ENCODE data around the gene NUAK1.

NUAK1 gene

DNA sequence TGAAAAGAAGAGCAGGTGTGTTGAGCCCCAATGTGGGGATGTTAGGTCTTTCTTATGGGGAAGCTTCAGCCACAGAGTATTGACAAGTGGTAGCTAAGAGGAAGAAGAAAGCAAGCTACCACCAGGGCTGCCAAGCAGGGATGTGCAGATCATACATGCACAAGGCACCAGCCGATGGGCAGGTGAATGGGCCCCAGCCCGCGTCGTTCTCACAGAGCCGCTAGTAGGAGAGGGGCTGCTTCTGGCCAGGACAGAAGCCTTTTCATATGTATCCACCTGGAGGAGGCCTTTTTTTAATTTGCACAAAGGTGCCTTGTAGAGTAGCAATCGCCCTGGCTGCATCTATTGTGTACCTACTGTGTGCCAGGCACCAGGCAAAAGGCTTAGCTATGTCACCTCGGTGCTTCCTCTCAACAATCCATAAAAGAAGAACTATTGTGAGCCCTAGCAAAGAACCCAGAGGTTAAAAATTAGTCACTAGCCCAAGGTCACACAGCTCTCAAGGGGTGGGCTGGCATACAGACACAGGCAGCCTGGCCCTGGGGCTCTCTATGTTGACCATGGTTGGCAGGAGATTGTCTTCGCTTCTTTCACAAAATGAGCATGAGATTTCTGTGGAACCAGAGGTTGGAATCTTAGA, 8.2 kb downstream of the NUAK1 start:
- no peak for DNase-seq (ENCODE audit: low spot score)

DNA sequence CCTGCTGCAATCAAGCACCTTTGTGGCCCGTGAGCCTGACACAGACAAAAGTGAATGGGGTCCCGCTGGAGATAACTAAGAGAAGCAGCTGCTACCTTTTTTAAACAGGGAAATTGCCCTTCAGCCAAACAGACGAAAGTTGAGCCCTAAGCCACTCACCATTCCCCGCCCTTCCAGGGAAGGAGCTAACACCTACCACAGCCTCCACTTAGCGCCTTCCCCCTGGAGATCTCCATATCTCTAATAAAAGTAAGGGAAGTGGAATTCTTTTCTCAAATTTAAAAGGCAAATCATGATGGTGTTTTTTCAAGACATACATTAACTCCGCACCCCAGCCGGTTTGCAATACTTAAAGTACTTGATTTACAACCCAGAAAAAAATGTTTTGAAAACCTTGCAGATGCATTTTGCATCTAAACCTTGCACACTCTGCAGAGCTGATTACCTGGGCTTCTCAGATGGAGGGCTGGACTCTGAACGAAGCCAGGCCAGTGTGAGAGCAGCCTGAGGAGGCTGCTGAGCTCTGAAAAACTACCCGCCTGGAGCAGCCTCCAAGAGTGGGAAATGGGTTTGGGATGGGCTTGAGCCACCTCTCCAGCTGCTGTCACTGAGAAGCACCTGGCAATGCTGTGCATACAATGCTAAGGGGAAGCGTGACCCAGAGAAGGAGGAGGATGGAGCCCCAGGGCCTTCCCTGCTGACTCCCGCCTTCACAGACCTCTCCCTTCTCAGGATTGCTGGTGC, 10.0 kb downstream of the NUAK1 start:
- no peak for DNase-seq (ENCODE audit: low spot score)

DNA sequence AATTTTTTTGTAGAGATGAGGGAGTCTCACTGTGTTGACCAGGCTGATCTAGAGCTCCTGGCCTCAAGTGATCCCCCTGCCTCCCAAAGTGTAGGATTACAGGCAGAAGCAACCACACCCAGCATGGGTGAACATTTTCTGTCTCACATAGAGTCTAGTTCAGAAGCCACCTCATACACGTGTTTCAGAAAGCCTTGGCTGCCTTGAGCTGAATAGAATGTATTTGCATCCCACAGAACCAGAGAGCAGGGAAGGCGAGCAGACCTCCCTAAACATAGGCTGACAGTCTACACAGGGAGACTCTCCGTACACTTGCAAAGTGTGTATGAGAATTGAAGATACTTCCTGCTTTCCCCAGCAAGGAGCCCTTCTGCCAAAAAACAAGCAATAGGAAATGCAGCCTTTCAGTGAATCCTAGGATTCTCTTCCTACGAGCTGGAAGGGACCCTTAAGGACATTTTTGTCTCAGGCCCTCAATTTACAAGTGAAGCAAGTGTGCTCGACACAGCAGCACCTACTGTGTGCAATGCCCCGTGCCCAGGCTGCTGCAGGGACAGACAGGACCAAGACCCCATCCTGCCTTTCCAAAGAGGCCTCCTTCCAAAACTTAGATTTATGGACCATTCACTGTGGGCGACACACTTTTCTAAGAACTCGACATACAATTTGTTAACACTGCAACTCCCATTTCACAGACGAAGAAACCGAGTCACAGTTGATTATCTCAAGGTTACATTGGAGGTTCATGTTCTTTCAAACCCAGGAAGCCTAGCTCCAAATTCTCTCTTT, 11.2 kb downstream of the NUAK1 start:
- no peak for DNase-seq (ENCODE audit: low spot score)

DNA sequence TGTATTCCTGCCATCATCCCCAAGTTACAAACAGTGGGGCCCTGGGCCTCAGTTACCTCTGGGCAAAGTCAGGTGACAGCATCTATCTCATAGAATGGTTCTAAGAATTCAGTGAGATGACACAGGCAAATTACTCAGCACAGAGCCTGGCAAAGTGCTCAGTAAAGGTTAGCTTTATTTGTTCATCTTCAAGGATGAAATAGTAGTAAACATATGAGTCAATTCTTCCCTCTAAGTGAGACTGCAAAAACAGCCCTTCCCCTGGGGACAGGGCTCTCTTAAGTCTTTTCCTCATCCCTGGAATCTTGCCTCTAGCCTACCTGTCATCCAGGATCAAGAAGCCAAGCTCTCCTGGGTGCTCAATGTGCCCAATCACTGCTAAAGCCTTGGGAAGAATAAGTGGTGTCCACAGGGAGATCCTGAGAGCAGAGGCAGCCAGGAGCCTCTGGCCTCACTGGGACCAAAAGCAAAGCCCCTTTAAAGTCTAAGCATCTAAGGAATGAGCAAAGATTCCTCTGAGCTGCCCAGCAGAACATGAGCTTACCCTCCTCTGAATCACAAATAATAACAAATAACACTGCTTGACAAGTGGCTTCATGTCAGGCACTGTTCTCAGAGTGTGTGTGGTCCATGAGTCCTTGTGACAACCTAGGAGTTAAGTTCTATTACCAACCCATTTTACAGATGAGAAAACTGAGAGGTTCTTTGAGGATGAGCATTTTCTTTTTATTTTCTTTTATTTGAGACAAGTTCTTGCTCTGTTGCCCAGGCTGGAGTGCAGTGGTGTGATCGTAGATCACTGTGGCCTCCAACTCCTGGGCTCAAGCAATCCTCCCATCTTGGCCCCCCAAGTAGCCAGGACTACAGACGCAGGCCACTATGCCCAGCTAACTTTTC, 12.1 kb downstream of the NUAK1 start:
- DNase-seq (ENCODE audit: low spot score), result no peak

DNA sequence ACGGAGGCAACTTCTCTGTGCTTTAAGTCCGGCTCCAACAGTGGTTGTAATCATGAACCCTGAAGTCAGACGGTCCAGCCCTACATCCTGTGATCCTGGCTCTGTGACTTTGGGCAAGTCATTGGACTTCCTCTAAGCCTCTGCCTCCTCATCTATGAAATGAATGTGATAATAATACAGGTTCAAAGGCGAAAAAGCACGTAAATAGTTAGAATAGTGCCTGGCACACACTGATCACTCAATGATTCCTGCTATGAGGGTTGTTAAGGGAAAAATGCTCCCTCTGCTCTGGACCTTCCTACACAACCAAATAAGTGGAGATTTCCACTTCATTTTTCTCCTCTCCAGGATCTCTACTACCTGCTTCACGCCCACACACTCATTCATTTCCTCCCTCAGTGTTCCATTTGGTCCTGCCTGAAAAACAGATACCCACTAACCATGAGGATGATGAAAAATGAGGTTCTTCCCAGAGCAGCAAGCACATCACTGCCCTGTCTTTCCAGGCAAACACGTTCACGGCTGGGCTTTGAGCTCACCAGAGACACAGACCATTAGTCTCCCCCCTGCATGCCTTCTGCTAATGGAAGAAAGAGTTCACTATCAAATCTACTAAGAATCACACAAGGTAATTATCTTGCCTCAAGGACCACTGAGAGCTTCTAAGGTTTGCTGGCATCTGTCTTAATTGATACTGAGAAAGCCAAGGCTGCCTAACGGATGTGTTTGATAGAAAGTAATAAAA, 13.2 kb downstream of the NUAK1 start:
- no peak for DNase-seq (ENCODE audit: low spot score)

DNA sequence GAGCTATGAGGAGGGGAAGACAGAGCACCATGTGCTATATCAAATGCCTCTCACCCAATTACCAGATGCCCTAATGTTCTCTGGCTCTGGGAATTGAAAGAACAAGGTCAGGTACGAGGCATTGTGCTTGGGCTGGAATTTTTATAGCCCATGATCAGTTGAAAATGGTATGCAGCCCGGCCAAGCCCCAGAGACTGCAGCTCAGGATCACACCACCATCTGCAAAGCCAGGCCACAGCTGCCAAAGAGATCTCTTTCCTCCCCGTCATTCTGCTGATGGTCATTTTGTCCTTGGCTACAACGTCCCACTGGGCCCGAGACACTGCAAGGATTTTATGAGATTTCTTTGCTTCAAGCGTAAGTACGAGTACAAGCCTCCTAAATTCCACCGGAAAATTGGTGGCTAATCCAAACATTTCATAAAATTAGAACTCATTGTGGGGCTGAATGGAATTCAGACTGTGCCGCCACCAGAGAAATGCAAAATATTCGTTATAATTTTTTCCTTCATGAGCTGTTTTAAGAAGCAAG, 15.1 kb downstream of the NUAK1 start:
- peak; percentile 68 for DNase-seq (ENCODE audit: low spot score)

DNA sequence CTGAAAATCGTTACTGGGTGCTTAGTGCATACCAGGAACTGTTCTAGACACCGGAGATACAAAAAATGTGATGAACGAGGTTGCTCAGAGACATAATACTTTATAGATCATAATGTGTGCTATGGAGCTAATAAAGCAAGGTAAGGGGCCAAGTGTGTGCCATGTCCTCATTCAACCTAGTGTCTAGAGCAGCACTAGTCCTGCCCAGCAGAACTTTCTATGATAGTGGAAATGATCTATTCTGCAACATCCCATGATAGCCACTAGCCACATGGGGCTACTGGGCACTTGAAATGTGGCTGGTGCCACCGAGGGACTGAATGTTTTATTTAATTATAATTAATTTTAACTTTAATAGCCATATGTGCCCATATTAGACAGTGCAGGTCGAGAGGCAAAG, 15.6 kb downstream of the NUAK1 start:
- DNase-seq (ENCODE audit: low spot score), result no peak

DNA sequence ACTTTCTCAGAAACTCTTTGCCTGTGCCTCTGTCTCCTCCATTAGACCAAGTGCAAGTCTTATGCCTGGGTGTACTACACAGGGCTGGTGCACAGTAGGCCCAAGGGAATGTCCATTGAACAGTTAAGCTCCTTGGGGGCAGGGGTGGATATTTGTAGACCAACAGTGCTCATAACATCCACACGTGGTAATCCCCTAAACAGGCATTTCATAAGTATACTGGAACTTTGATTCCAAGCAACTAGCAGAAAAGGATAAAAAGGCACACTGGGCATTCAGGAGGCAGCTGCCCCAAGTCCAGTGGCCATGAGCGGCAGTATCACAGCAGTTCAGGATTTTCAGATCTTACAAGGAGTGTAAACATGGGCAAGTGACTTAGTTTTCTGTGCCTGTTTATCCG, 16.8 kb downstream of the NUAK1 start:
- no peak for DNase-seq (ENCODE audit: low spot score)

DNA sequence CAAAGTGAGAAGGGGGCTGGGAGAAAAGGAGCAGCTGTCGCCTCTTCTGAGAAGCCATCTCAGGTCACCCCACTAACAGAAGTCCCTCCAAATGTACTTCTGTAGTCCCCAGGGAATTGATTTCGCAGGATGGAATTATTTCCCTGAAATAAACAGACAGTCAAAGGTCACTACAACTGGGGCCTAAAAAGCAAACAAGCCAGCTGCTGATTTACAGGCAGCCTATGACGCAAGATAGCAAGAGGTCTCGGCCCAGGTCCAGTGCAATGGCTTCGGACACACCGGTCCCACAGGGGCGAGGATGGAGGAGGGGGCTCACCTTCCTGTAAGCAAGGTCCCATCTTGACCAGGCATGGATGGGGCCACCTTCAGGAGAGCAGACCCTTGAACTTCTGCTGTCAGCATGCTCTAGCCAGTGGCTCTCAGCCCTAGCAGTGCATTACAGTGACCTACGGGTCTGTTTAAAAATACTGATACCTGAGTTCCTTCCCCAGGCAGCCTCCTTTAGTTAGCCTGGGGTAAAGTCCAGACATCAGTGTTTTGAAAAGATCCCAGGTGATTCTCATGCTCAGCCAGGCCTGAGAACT, 18.1 kb downstream of the NUAK1 start:
- no peak for DNase-seq (ENCODE audit: low spot score)

DNA sequence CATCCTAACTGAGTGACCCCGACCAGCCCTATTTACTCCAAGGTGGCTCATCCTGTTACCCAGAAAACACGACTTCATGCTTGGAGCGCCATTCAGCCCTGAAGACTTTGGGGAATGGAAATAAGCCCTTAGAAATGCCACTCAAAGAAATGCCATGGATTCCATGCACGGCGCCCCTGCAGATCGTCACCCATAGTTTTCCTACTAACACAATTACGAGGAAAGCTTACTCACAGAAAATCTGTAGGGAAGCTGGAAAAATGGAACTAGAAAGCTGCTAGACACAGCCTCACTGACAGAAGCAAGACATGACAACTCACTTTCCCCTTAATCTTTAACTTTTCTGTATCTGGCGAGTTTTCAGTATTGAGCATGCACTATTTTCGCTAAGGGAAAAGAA, 19.5 kb downstream of the NUAK1 start:
- no peak for DNase-seq (ENCODE audit: low spot score)

DNA sequence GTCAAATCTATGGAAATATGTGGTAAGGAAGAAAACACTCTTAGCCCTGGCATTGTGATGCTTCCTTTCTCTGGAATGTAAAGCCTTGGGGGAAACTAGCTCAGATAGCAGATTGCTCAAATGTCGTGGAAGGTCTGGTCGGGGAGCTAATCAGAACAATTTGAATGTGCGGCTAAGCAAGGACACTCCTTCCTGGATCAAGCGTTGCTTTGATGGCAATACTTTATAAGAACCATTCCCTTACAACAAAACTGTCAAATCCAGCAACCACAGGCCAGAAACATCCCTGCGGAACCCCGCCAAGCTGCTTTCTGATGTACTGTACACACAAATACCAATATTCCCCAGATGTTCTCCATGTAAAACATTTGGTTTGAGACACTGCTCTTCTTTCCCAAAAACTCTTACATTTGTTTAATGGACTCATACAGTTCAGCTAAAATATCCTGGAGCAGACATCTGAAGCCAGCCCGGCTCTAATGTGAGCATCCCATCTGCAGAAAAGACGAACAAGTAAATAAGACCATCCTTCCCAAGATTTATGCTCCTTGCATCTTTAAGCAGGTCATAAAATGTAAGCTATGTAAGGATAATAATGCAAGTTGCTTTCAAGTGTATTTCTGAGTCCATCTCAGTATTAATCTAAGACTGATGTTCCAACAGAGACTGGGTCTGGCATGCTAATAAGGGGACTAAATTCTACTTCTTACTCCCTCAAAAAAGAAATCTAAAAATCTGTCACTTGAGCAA, 20.2 kb downstream of the NUAK1 start:
- DNase-seq (ENCODE audit: low spot score), result no peak

DNA sequence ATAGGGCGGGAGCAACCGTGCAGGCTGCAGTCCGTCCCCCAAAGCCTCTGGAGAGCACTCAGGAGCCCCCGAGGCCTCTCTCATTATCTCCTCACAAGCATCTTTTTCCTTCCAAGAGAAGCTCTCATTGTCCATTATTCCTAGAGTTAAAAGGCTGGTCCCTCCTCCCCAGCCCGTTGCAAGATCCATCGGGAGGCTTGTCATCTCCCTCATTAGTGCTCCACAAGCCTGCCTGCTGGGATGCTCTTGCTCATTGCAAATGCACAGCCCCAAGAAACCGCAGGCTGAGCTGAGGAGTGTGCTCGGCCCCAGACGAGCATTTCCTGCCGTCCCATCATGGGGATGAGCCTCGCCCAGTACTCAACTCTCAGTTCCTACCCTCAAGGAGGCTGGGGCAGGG, 23.3 kb downstream of the NUAK1 start:
- no peak for DNase-seq (ENCODE audit: low spot score)

DNA sequence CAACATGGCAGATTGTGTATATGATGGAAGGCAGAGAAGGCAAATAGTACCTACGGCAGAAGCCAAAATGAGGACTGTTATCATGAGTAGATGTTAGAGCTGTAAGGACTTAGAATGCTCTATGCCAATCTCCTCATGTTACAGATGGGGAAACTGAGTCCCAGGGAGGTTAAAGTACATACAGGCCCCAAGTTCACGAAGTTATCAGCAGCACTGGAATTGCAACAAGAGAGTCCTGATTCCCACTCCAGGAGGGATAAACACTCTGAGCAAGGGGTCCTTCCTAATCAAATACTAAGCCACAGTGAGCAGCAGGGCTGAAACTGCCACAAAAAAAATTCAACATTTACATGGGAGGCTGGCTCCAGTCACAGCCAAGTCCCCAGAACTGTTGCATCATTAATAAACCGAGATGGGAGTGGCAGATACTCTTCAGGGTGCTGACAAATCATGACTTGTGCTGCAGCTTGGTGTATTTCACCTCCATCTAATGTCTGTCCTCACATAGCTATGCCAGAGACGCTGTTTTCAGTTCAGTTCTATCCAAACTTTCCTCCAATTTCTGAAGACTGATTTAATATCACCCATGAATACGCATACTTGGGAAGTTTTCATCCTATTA, 24.2 kb downstream of the NUAK1 start:
- DNase-seq (ENCODE audit: low spot score), result peak; percentile 53

DNA sequence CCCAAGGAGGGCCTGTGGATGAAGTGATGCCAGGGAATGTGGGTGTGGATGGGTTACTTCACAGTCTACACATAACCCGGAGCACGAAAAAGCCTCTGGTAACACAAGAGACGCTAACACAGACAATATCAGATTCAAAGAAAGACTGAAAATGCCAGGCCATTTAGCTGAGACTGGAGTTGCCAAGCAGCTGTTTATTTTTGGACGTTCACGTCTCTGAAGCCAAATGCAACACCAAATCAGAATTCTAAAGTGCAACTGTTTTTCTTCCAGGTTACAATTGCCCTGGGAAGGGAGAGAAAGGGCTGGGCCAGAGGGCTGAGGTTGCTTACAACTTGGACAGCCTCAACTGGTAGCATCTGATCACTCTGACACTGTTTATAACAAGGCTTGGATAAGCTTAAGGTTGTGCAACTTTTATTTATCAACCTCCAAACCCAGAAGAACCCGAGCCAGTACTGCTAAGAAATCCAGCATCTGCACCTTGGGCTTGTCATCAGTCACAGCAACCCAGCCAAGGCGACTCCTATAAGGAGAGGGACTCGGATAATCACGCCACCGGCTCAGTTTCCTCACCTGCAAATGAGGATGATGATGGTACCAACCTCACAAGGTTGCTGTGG, 24.8 kb downstream of the NUAK1 start:
- DNase-seq (ENCODE audit: low spot score), result peak; percentile 52

DNA sequence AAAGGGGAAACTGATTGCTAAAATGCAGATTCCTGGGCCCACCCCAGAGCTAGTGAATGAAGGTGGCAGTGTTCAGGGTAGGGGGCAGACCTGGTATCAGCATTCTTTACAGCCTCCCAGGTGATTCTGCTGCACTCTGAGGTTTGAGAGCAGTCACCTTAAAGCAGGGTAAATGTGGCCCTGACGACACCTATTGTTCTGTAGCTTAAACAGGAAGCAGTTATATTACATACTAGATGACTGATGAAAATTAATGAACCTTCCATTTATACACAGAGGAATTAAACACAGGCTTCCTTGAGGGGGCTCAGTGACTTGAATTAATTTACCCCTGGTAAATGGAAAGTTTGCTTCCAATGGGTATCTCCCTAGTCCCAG, 25.3 kb downstream of the NUAK1 start:
- no peak for DNase-seq (ENCODE audit: low spot score)

DNA sequence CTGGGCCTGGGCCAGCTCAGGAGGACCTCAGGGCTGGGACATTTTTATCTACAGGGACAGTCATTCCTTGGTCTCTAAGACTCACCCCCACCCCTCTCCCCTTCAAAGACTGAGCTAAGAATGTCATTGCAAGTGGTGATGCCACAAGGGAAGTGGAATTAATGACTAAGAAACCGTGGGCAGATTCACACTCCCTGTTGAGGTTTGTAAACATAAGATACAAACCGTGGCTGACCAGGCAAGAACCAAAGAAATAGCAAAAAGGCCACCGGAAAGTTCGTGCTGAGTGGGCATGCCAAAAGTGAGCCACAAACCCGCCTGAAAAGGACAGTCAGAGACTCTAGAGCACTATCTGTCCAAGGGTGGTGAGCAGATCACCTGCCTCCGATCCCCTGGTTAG, 25.7 kb downstream of the NUAK1 start:
- DNase-seq (ENCODE audit: low spot score), result peak; percentile 47

DNA sequence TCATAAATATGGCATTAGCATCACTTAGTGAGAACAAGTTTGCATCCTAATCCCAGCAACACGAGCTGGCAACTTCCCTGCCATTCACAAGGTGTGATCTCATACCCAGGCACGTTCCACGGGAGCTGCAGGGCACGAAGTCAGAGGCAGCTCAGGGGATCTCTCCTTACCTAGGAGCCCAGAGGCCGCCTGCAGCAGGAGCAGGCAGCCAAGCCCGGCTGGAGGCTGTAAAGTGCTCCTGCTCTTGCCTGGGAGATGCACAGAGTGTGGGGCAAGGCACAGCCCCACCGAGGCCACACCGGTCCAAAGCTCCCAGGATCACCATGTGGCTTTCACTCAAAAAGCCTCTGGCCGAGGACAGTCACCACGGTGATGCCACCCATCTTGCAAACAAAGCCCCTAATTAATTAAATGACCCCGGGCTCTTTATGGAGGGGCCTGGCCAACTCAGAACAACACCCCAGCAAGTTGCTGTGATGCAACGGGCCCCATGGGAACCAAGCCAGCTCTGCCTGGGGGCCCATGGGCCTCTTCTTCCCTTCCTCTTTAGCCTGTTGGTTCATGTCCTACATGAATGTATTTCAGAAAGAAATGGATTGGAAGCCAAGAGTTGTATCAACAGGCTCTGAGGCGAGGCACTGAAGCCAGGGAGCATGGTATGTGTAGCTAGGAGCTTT, 26.5 kb downstream of the NUAK1 start:
- no peak for DNase-seq (ENCODE audit: low spot score)

DNA sequence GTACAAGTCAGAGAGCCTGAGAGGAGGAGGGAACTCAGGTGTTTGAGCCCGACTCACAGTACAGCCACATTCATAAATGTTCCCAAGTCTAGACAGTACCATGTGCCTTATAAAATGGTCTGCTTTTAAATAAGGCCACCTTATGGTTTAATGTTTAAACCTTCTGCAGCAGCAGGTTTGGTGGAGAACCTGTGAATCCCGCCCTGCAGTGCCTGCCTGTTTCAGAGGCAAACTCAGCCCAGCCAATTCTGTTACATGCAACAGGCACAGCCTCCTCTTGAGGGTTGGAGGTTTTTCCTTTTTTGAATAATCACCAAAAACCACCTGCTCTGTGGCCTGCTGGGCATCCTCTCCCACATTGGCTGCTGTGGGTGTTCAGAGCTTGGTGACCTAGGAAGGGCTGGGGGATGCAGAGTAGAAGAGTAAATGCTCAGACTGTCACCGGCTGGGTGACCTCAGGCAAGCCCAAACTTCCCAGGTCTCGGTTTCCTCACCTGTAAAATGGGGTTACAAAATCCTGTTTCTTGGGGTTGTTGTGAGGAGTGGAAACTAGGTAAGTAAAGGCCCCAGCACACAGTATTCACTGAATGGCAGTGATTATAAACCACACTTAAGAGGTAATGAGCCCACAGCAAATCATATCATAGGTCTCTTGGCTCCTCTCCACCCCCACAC, 28.0 kb downstream of the NUAK1 start:
- no peak for DNase-seq (ENCODE audit: low spot score)
